Mesenchymal stem cell (in vitro differentiated cells and primary cell): ENCODE results near the gene PACSIN3.
A peak's percentile ranks its signal among the peaks of the same experiment; 100 is the strongest.

ENCODE experiments used
- DNase-seq: peaks from one replicate; pipeline ENCODE4 v3.0.0-alpha.2; 2013
- H2AFZ ChIP-seq: one replicate; pipeline ENCODE4 v1.6.1; 2013; ENCODE audit warnings: low read depth, mild to moderate bottlenecking, control low read depth, inconsistent platforms, low read length, moderate library complexity
- H2AK5ac ChIP-seq: 2 replicates; pipeline ENCODE4 v1.6.1; 2013; ENCODE audit warnings: low read length, moderate library complexity, mild to moderate bottlenecking, inconsistent platforms; ENCODE audit not compliant: severe bottlenecking
- H2BK120ac ChIP-seq: one replicate; pipeline ENCODE4 v1.6.1; 2013; ENCODE audit warnings: low read depth, mild to moderate bottlenecking, inconsistent platforms, low read length, moderate library complexity
- H2BK12ac ChIP-seq, 2 experiments: one replicate each; pipeline ENCODE4 v1.6.1; 2013; ENCODE audit warnings: inconsistent platforms in 2 of 2, low read length in 2 of 2, mild to moderate bottlenecking in 2 of 2, moderate library complexity in 2 of 2, control low read depth in 1 of 2
- H2BK15ac ChIP-seq: one replicate; pipeline ENCODE4 v1.6.1; 2013; ENCODE audit warnings: mild to moderate bottlenecking, low read depth, inconsistent platforms; ENCODE audit not compliant: poor library complexity, severe bottlenecking
- H2BK5ac ChIP-seq: 2 replicates; pipeline ENCODE4 v1.6.1; 2013; ENCODE audit warnings: low read depth, mild to moderate bottlenecking, low read length, control low read depth, inconsistent platforms; ENCODE audit not compliant: poor library complexity, severe bottlenecking
- H3K14ac ChIP-seq, 2 experiments: one replicate each; pipeline ENCODE4 v1.6.1; 2013; ENCODE audit warnings: inconsistent platforms in 2 of 2, low read length in 2 of 2, control low read depth in 1 of 2, mild to moderate bottlenecking in 1 of 2, moderate library complexity in 1 of 2
- H3K18ac ChIP-seq, 2 experiments: one replicate each; pipeline ENCODE4 v1.6.1; 2013; ENCODE audit warnings: inconsistent platforms in 2 of 2, low read length in 2 of 2, control low read depth in 1 of 2, low read depth in 1 of 2, mild to moderate bottlenecking in 1 of 2
- H3K23ac ChIP-seq, 2 experiments: one replicate each; pipeline ENCODE4 v1.6.1; 2013; ENCODE audit warnings: inconsistent platforms in 2 of 2, low read length in 2 of 2, mild to moderate bottlenecking in 2 of 2, moderate library complexity in 2 of 2, control low read depth in 1 of 2
- H3K27ac ChIP-seq: 2 replicates; pipeline ENCODE4 v1.5.1; 2013; ENCODE audit warnings: mild to moderate bottlenecking, moderate library complexity, low read length, control low read depth, inconsistent platforms; ENCODE audit not compliant: poor library complexity, severe bottlenecking
- H3K27me3 ChIP-seq, 2 experiments: 2 replicates each; pipeline versions ENCODE4 v1.6.1 to v1.7.0; 2013; ENCODE audit warnings: low read length in 2 of 2, mild to moderate bottlenecking in 2 of 2, moderate library complexity in 2 of 2, control low read depth in 1 of 2, inconsistent platforms in 1 of 2; ENCODE audit not compliant: control insufficient read depth in 1 of 2, insufficient read depth in 1 of 2
- H3K36me3 ChIP-seq, 2 experiments: 2 replicates each; pipeline versions ENCODE4 v1.6.1 to v1.7.0; 2013; ENCODE audit warnings: low read length in 2 of 2, control low read depth in 1 of 2, inconsistent platforms in 1 of 2, low read depth in 1 of 2, mild to moderate bottlenecking in 1 of 2; ENCODE audit not compliant: insufficient read depth in 2 of 2, control insufficient read depth in 1 of 2
- H3K4ac ChIP-seq, 2 experiments: one replicate each; pipeline ENCODE4 v1.6.1; 2013; ENCODE audit warnings: inconsistent platforms in 2 of 2, low read length in 2 of 2, mild to moderate bottlenecking in 2 of 2, moderate library complexity in 2 of 2, control low read depth in 1 of 2, low read depth in 1 of 2
- H3K4me1 ChIP-seq: 2 replicates; pipeline ENCODE4 v1.6.1; 2013; ENCODE audit warnings: low read depth, low read length, control low read depth; ENCODE audit not compliant: control insufficient read depth, insufficient read depth
- H3K4me2 ChIP-seq: 2 replicates; pipeline ENCODE4 v1.6.1; 2013; ENCODE audit warnings: low read length, mild to moderate bottlenecking, inconsistent platforms; ENCODE audit not compliant: poor library complexity, severe bottlenecking
- H3K4me3 ChIP-seq, 2 experiments: 2 replicates each; pipeline versions ENCODE4 v1.5.1 to v1.7.0; 2013; ENCODE audit warnings: low read length in 2 of 2, mild to moderate bottlenecking in 2 of 2, control low read depth in 1 of 2, low read depth in 1 of 2; ENCODE audit not compliant: insufficient read depth in 1 of 2
- H3K79me1 ChIP-seq: replicated peaks from 2 replicates; pipeline ENCODE4 v1.6.1; 2013; ENCODE audit warnings: mild to moderate bottlenecking, control low read depth, low read length, inconsistent platforms; ENCODE audit not compliant: poor library complexity, severe bottlenecking
- H3K9ac ChIP-seq: 2 replicates; pipeline ENCODE4 v1.7.0; 2013; ENCODE audit warnings: mild to moderate bottlenecking, low read length, moderate library complexity
- H3K9me3 ChIP-seq: 2 replicates; pipeline ENCODE4 v1.7.0; 2013; ENCODE audit warnings: mild to moderate bottlenecking, low read length; ENCODE audit not compliant: control insufficient read depth
- H4K8ac ChIP-seq: one replicate; pipeline ENCODE4 v1.6.1; 2013; ENCODE audit warnings: inconsistent platforms, mild to moderate bottlenecking, low read length, moderate library complexity
- H4K91ac ChIP-seq: one replicate; pipeline ENCODE4 v1.6.1; 2013; ENCODE audit warnings: mild to moderate bottlenecking, low read length, inconsistent platforms
- WGBS: methylation state at CpG from one replicate; pipeline ENCODE4 v1.1.7; 2013; ENCODE audit warnings: mixed read lengths; 5-methylcytosine and 5-hydroxymethylcytosine counted together

The PACSIN3 gene

DNA sequence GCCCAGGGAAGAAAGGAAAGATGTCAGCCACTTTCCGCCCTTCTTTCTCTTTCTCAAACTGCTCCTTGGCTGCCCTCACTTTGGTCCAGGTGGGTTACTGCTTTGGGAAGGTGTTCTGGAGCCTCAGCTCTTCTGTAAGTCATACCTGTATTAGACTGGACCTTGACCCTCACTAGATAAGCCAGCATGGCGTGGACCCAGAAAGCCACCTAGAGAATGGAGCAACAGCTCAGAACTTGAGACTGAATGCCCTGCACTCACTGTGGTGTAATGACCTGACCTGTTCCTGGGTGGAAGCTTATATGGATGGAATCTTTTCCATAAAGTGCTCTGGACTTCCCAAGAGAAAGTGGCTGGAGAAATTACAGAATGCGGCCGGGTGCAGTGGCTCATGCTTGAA lies 46.8 kb upstream of the PACSIN3 start:
- H3K18ac ChIP-seq: no peak overlapping the region
- H3K36me3 ChIP-seq: peaks cover 50 to 80% of the 10 kb centered on the region in 2 experiments
- H3K27ac ChIP-seq: no peak overlapping the region
- no peak overlapping the region for H4K8ac ChIP-seq
- peaks cover 14% of the 10 kb centered on the region for H3K79me1 ChIP-seq
- no peak overlapping the region for H2BK5ac ChIP-seq
- no peak overlapping the region for H3K9ac ChIP-seq
- no peak overlapping the region for H2BK120ac ChIP-seq
- no peak overlapping the region for H3K4ac ChIP-seq
- H4K91ac ChIP-seq: no peak overlapping the region
- H3K23ac ChIP-seq: no peak overlapping the region
- H2AFZ ChIP-seq: no peak overlapping the region
- H3K4me2 ChIP-seq: no peak overlapping the region
- H3K27me3 ChIP-seq: no peaks in the 10 kb centered on the region
- 98% methylated on average over 3 of the region's 4 CpGs for WGBS
- H2BK15ac ChIP-seq: no peak overlapping the region
- H3K4me3 ChIP-seq: no peak overlapping the region
- no peak overlapping the region for H2BK12ac ChIP-seq
- H2AK5ac ChIP-seq: no peak overlapping the region
- H3K4me1 ChIP-seq: peaks cover 17% of the 10 kb centered on the region
- H3K14ac ChIP-seq: no peak overlapping the region
- no peaks in the 10 kb centered on the region for H3K9me3 ChIP-seq
- no peak for DNase-seq

DNA sequence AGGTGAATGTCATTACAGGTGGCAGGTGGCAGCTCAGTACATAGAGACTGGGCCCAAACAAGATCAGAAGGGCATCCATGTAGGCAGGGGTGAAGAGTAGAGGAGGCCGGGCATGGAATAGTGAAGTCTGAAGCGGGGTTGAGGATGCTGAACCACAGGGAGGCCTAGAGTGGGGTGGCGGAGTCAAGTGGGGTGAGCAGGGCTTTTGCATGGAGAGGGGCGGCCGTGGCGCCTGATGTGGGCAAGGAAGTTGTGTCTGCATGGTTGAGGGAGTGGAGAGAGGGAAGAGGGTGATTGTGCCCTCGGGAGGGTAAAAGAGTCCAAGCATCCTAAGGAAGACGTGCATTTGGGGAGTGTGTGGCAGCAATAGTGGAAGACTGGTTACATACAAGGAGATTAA lies 42.9 kb upstream of the PACSIN3 start:
- Histone ChIP-seq H3K14ac (no peak overlapping the region), H3K4me2 (no peak overlapping the region), H3K18ac (no peak overlapping the region), H2AK5ac (no peak overlapping the region), H3K23ac (no peak overlapping the region), H4K91ac (no peak overlapping the region), H3K36me3 (peaks cover 49 to 80% of the 10 kb centered on the region in 2 experiments), H2BK5ac (no peak overlapping the region), H3K9me3 (no peaks in the 10 kb centered on the region), H2BK120ac (no peak overlapping the region), H4K8ac (peak overlapping the region; percentile 9), H3K4me3 (no peak overlapping the region), H2BK15ac (no peak overlapping the region), H3K4me1 (peaks cover 6% of the 10 kb centered on the region), H3K27me3 (no peaks in the 10 kb centered on the region), H3K27ac (no peak overlapping the region), H3K4ac (no peak overlapping the region), H3K9ac (no peak overlapping the region), H2AFZ (no peak overlapping the region), H3K79me1 (peaks cover 16% of the 10 kb centered on the region), H2BK12ac (no peak overlapping the region)
- DNase-seq: no peak
- WGBS: 88% methylated on average over 7 of the region's 8 CpGs

DNA sequence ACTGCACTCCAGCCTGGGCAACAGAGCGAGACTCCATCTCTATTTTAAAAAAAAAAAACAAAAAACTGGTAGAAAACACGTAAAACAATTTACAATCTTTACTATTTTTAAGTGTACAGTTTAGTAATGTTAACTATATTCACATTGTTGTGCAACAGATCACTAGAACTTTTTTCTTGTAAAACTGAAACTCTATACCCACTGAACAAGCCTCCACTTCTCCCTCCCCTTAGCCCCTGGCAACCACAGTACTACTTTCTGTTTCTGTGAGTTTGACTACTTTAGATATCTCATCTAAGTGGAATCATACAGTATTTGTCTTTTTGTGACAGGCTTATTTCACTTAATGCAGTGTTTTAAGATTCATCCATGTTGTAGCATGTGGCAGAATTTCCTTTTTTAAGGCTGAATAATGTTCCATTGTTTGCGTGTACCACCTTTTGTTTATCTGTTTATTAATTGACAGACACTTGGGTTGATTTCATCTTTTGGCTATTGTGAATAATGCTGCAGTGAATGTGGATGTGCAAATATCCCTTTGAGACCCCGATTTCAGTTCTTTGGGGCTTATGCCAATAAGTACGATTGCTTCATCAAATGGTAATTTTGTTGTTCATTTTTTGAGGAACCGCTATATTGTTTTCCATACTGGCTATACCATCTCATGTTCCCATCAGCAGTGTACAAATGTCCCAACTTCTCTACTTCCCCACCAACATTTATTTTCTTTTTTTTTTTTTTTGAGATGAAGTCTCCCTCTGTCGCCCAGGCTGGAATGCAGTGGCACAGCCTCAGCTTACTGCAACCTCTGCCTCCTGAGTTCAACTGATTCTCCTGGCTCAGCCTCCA lies 39.5 kb upstream of the PACSIN3 start:
- H3K27me3 ChIP-seq: no peaks in the 10 kb centered on the region
- no peak overlapping the region for H2BK5ac ChIP-seq
- no peak overlapping the region for H2AK5ac ChIP-seq
- H3K4me1 ChIP-seq: no peaks in the 10 kb centered on the region
- no peak overlapping the region for H2BK120ac ChIP-seq
- no peak overlapping the region for H3K4me3 ChIP-seq
- no peak overlapping the region for H2BK12ac ChIP-seq
- no peak overlapping the region for H3K9ac ChIP-seq
- H3K9me3 ChIP-seq: no peaks in the 10 kb centered on the region
- peaks cover 16% of the 10 kb centered on the region for H3K79me1 ChIP-seq
- H3K18ac ChIP-seq: no peak overlapping the region
- peak; percentile 54 for DNase-seq
- 100% methylated on average over 5 of the region's 7 CpGs for WGBS
- H4K8ac ChIP-seq: no peak overlapping the region
- H3K14ac ChIP-seq: no peak overlapping the region
- H3K36me3 ChIP-seq: peaks cover 40 to 84% of the 10 kb centered on the region in 2 experiments
- no peak overlapping the region for H4K91ac ChIP-seq
- no peak overlapping the region for H3K27ac ChIP-seq
- H3K23ac ChIP-seq: no peak overlapping the region
- no peak overlapping the region for H3K4ac ChIP-seq
- no peak overlapping the region for H3K4me2 ChIP-seq
- H2BK15ac ChIP-seq: no peak overlapping the region
- no peak overlapping the region for H2AFZ ChIP-seq

DNA sequence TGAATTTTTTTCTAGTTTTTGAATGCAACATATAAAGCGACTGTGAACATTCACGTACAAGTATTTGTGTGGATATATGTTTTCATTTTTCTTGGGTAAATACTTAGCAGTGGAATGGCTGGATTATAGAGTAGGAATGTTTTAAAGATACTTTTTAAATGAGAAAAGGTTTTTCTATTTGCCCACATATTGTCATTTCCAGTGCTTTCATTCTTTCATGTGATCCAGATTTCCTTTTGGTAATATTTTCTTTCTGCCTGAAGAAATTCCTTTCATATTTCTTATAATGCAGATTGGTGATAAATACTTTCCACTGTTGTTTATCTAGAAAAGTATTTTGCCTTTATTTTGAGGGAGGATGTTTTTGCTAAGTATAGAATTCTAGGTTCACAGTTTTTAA lies 36.5 kb upstream of the PACSIN3 start:
- H3K36me3 ChIP-seq: peaks cover 28 to 79% of the 10 kb centered on the region in 2 experiments
- peaks cover 12% of the 10 kb centered on the region for H3K79me1 ChIP-seq
- H4K91ac ChIP-seq: no peak overlapping the region
- no peak overlapping the region for H3K14ac ChIP-seq
- H2BK5ac ChIP-seq: no peak overlapping the region
- H2BK15ac ChIP-seq: no peak overlapping the region
- no peak overlapping the region for H3K4ac ChIP-seq
- no peak overlapping the region for H3K4me3 ChIP-seq
- H3K9ac ChIP-seq: no peak overlapping the region
- peaks cover 14% of the 10 kb centered on the region for H3K4me1 ChIP-seq
- no peak overlapping the region for H3K27ac ChIP-seq
- H3K23ac ChIP-seq: no peak overlapping the region
- no peak overlapping the region for H4K8ac ChIP-seq
- no peak for DNase-seq
- no peaks in the 10 kb centered on the region for H3K9me3 ChIP-seq
- no peak overlapping the region for H3K4me2 ChIP-seq
- 100% methylated on average over 2 of the region's 2 CpGs for WGBS
- H2AFZ ChIP-seq: no peak overlapping the region
- H2AK5ac ChIP-seq: no peak overlapping the region
- no peak overlapping the region for H2BK120ac ChIP-seq
- no peak overlapping the region for H2BK12ac ChIP-seq
- no peaks in the 10 kb centered on the region for H3K27me3 ChIP-seq
- no peak overlapping the region for H3K18ac ChIP-seq
